ENCODE measurements around the gene GAB2. TPM values are rescaled to one million over a fixed set of nuclear protein-coding genes. Genes with fewer than 3 reads are reported as not detected.

GAB2 gene
- total RNA-seq, 1 donor from 2014 or later = 63.3 TPM

- intact Hi-C loops (cut with DNase I) = no loop called here
- peak; percentile 96 for ATAC-seq
- peak; percentile 92 for DNase-seq (ENCODE audit: low spot score)
These were observed 248.8 kb downstream of the GAB2 start for GRCh38 chr11:78168539-78169477.

GRCh38 chr11:78166855-78167469, 250.7 kb downstream of the GAB2 start:
- intact Hi-C loops (cut with DNase I) = no loop called here
- DNase-seq (ENCODE audit: low spot score) = no peak
- ATAC-seq = no peak

Other genes with a start within 250 kb of the GAB2 start
- 13.7 TPM for gene KCTD21, start 229.2 kb downstream of the GAB2 start, total RNA-seq
- gene USP35, start 228.9 kb downstream of the GAB2 start, total RNA-seq = 11.5 TPM
- gene NARS2, start 157.0 kb upstream of the GAB2 start, total RNA-seq = 15.0 TPM